Loucy (cell line): ENCODE results near the gene DHX29.
"Not testable (repeated sequence)": the region's sequence is repeated elsewhere in the genome, so short reads cannot be mapped to it uniquely, and the experiment has no call there.

Experiments
- H2AFZ ChIP-seq: fragments of 200-600 bp; sonication (generic); 2 replicates; pipeline ENCODE4 v1.6.0; 2016; ENCODE audit warnings: antibody characterized with exemption, mild to moderate bottlenecking, low read length, moderate library complexity
- H3F3A ChIP-seq: fragments of 200-600 bp; 2 replicates; pipeline ENCODE4 v1.6.0; 2016; ENCODE audit warnings: antibody characterized with exemption, low read depth, mild to moderate bottlenecking
- H3K27me3 ChIP-seq: fragments of 200-600 bp; sonication (generic); 2 replicates; pipeline ENCODE4 v1.6.1; 2014; ENCODE audit warnings: low read length, mild to moderate bottlenecking; ENCODE audit not compliant: insufficient read depth, poor library complexity, severe bottlenecking
- H3K36me3 ChIP-seq: fragments of 200-600 bp; sonication (generic); 2 replicates; pipeline ENCODE4 v1.6.1; 2016; ENCODE audit warnings: low read length; ENCODE audit not compliant: insufficient read depth
- H3K4me1 ChIP-seq: fragments of 200-600 bp; sonication (generic); 2 replicates; pipeline ENCODE4 v1.5.1; 2014; ENCODE audit warnings: low read length, mild to moderate bottlenecking; ENCODE audit not compliant: insufficient read depth, poor library complexity, severe bottlenecking
- H3K4me2 ChIP-seq: fragments of 200-600 bp; sonication (generic); 2 replicates; pipeline ENCODE4 v1.6.0; 2014; ENCODE audit warnings: antibody characterized with exemption, low read length, low read depth, mild to moderate bottlenecking; ENCODE audit not compliant: poor library complexity, severe bottlenecking
- H3K4me3 ChIP-seq: fragments of 200-600 bp; sonication (generic); 2 replicates; pipeline ENCODE4 v1.5.1; 2014; ENCODE audit warnings: low read length, mild to moderate bottlenecking, mixed read lengths; ENCODE audit not compliant: poor library complexity, severe bottlenecking
- H3K79me2 ChIP-seq: fragments of 200-600 bp; sonication (generic); 2 replicates; pipeline ENCODE4 v1.6.1; 2014; ENCODE audit warnings: low read length; ENCODE audit not compliant: insufficient read depth
- H3K9ac ChIP-seq: fragments of 200-600 bp; sonication (generic); 2 replicates; pipeline ENCODE4 v1.6.0; 2014; ENCODE audit warnings: mild to moderate bottlenecking, low read depth, low read length, moderate library complexity; ENCODE audit not compliant: poor library complexity, severe bottlenecking
- H3K9me2 ChIP-seq: fragments of 200-600 bp; sonication (generic); replicated peaks from 2 replicates; pipeline ENCODE4 v1.6.1; 2016; ENCODE audit warnings: low read depth, low read length, mixed read lengths
- H3K9me3 ChIP-seq: fragments of 200-600 bp; sonication (generic); 2 replicates; pipeline ENCODE4 v1.6.1; 2014; ENCODE audit warnings: mild to moderate bottlenecking, antibody characterized with exemption, low read length, low read depth; ENCODE audit not compliant: insufficient read depth
- H4K20me1 ChIP-seq: fragments of 200-600 bp; sonication (generic); 2 replicates; pipeline ENCODE4 v1.6.0; 2014; ENCODE audit warnings: antibody characterized with exemption, low read length, mild to moderate bottlenecking; ENCODE audit not compliant: insufficient read depth, poor library complexity, severe bottlenecking
- EZH2phosphoT487 ChIP-seq: fragments of 200-600 bp; IDR thresholded peaks from 2 replicates; pipeline ENCODE4 v1.6.1; 2018; ENCODE audit warnings: antibody characterized with exemption, mild to moderate bottlenecking, moderate library complexity, borderline replicate concordance
- TF ChIP-seq, protein P1 (sequence below): fragments of 200-600 bp; sonication (generic); conservative IDR thresholded peaks from 2 replicates; pipeline ENCODE4 v1.5.1; 2014; ENCODE audit warnings: mild to moderate bottlenecking, antibody characterized with exemption, low read length

The DHX29 gene

DNA sequence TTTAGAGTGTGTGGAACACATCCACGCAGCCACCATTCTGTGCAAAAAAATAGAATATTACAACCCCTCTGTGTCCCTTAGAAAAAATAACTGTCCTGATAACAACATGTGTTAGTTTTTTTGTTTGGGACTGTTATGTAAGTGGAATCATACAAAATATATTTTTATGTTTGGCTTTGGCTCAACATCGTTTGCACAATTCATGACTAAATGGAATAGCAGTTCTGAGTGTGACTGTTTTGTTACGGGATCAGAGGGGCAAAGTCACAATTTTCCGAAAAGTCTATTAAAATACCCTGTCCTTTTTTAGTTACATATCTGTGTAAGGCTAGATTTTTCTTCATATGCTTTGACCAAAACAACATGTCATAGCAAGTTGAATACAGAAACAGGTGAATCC, 13.1 kb upstream of the DHX29 start:
- no peaks in the 10 kb centered on the region; the same call in 1 of the 2 replicates for H3F3A ChIP-seq
- peaks cover 23% of the 10 kb centered on the region for H4K20me1 ChIP-seq
- H3K9ac ChIP-seq, result no peak overlapping the region
- no peaks in the 10 kb centered on the region for H3K27me3 ChIP-seq
- H3K9me2 ChIP-seq, result no peaks in the 10 kb centered on the region
- H2AFZ ChIP-seq, result no peak overlapping the region
- H3K4me2 ChIP-seq, result no peak overlapping the region
- H3K4me3 ChIP-seq, result no peak overlapping the region
- H3K79me2 ChIP-seq, result peaks cover 74% of the 10 kb centered on the region
- H3K36me3 ChIP-seq, result peaks cover 23% of the 10 kb centered on the region; the same call in 1 of the 2 replicates
- TF ChIP-seq EZH2phosphoT487, result no peak
- TF ChIP-seq, protein P1, sequence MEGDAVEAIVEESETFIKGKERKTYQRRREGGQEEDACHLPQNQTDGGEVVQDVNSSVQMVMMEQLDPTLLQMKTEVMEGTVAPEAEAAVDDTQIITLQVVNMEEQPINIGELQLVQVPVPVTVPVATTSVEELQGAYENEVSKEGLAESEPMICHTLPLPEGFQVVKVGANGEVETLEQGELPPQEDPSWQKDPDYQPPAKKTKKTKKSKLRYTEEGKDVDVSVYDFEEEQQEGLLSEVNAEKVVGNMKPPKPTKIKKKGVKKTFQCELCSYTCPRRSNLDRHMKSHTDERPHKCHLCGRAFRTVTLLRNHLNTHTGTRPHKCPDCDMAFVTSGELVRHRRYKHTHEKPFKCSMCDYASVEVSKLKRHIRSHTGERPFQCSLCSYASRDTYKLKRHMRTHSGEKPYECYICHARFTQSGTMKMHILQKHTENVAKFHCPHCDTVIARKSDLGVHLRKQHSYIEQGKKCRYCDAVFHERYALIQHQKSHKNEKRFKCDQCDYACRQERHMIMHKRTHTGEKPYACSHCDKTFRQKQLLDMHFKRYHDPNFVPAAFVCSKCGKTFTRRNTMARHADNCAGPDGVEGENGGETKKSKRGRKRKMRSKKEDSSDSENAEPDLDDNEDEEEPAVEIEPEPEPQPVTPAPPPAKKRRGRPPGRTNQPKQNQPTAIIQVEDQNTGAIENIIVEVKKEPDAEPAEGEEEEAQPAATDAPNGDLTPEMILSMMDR, result no peak
- H3K4me1 ChIP-seq, result peaks cover 7% of the 10 kb centered on the region
- H3K9me3 ChIP-seq, result no peaks in the 10 kb centered on the region

DNA sequence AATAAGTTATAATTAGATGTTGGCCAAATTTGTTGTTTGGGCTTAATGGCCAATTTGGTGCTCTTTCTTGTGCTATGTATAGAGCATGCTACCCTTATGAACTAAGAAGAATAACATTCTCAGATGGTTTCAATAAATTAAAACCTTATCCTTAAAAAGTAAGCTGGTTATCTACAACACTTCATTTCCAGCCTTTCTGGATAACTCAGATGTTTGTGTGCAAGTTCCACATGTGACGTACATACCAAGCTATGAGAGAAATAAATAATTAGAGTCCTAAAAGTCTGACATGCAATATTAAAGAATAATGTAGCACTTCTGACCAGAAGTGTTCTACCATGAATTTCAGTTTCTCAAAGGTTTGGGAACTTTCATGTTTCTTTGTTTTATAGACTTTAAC, 12.0 kb upstream of the DHX29 start:
- Histone ChIP-seq H4K20me1 (peaks cover 31% of the 10 kb centered on the region), H3K4me1 (peaks cover 13% of the 10 kb centered on the region), H3K9ac (no peak overlapping the region), H2AFZ (no peak overlapping the region), H3K9me2 (no peaks in the 10 kb centered on the region), H3K9me3 (no peaks in the 10 kb centered on the region), H3F3A (no peaks in the 10 kb centered on the region; the same call in 1 of the 2 replicates), H3K79me2 (peaks cover 85% of the 10 kb centered on the region), H3K27me3 (no peaks in the 10 kb centered on the region), H3K4me3 (no peak overlapping the region), H3K4me2 (no peak overlapping the region), H3K36me3 (peaks cover 20% of the 10 kb centered on the region; the same call in 1 of the 2 replicates)
- TF ChIP-seq, protein P1, result no peak
- no peak for TF ChIP-seq EZH2phosphoT487

DNA sequence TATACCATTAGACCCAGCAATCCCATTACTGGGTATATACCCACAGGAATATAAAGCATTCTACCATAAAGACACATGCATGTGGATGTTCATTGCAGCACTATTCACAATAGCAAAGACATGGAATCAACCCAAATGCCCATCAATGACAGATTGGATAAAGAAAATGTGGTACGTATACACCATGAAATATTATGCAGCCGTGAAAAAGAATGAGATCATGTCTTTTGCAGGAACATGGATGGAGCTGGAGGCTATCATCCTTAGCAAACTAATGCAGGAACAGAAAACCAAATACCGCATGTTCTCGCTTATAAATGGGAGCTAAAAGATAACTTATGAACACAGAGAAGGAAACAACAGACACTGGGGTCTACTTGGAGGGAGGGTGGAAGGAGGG, 10.7 kb upstream of the DHX29 start:
- H3K36me3 ChIP-seq, H3K4me3 ChIP-seq: not testable (repeated sequence)
- H3K4me1 ChIP-seq, result peaks cover 24% of the 10 kb centered on the region

DNA sequence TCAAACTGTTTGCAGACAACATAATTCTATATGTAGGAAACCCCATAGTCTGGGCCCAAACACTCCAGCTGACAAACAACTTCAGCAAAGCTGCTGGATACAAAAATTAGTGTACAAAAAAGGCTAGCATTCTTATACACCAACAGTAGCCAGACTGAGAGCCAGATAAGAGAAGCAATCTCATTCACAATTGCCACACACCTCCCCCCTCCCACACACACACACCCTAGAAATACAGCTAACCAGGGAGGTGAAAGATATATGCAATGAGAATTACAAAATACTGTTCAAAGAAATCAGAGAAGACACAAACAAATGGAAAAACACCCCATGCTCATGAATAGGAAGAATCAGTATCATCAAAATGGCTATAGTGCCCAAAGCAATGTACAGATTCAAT, 9.3 kb upstream of the DHX29 start:
- Histone ChIP-seq H3K4me1 (peaks cover 37% of the 10 kb centered on the region), H3K4me3 (no peak overlapping the region), H3F3A (no peaks in the 10 kb centered on the region), H3K4me2 (no peak overlapping the region), H3K9ac (no peak overlapping the region), H3K9me2 (no peaks in the 10 kb centered on the region), H3K36me3 (no peaks in the 10 kb centered on the region), H2AFZ (no peak overlapping the region), H4K20me1 (peaks cover 48% of the 10 kb centered on the region), H3K79me2 (peaks cover 100% of the 10 kb centered on the region), H3K27me3 (no peaks in the 10 kb centered on the region), H3K9me3 (no peaks in the 10 kb centered on the region)
- no peak for TF ChIP-seq EZH2phosphoT487
- TF ChIP-seq, protein P1, result no peak

More for the DNA sequence above, 10.7 kb upstream of the DHX29 start:
- not testable (repeated sequence) for H3K4me2 ChIP-seq, H3K9ac ChIP-seq, H2AFZ ChIP-seq, H3K27me3 ChIP-seq, H3F3A ChIP-seq, H3K9me2 ChIP-seq, H3K9me3 ChIP-seq
- Histone ChIP-seq H4K20me1 (peaks cover 36% of the 10 kb centered on the region), H3K79me2 (peaks cover 97% of the 10 kb centered on the region)
